H1 (cell line): ENCODE measurements around the gene DNAI2.

Experiments
- CTCF ChIP-seq, 3 experiments: IDR thresholded peaks; 1 replicate in 2 of 3; 2 replicates in 1 of 3; pipeline versions ENCODE4 v1.5.1 to v1.6.1; 2011; ENCODE audit warnings: low read length in 3 of 3, mild to moderate bottlenecking in 3 of 3, inconsistent platforms in 2 of 3, low read depth in 1 of 3, moderate library complexity in 1 of 3; ENCODE audit not compliant: insufficient read depth in 1 of 3; ENCODE audit errors: control extremely low read depth in 1 of 3
- EZH2 ChIP-seq: fragments of 200-600 bp; sonication (generic); IDR thresholded peaks from 2 replicates; pipeline ENCODE4 v1.7.1; 2012; ENCODE audit warnings: low read depth, mild to moderate bottlenecking, moderate library complexity, low read length, inconsistent platforms; ENCODE audit not compliant: severe bottlenecking
- POLR2AphosphoS5 ChIP-seq: IDR thresholded peaks from 2 replicates; pipeline ENCODE4 v1.6.1; 2011; ENCODE audit warnings: low read depth, low read length
- TAF1 ChIP-seq: IDR thresholded peaks from 2 replicates; pipeline ENCODE4 v1.6.1; 2011; ENCODE audit warnings: mild to moderate bottlenecking, low read depth, low read length

GRCh38 chr17:74297941-74298340 lies 23.9 kb downstream of the DNAI2 start:
- TF ChIP-seq TAF1: no peak
- TF ChIP-seq EZH2: no peak
- no peak for TF ChIP-seq CTCF (IDR thresholded peaks at IDR 0.05; ENCODE audit: control extremely low read depth in 1 of 3, insufficient read depth in 1 of 3, low read depth in 1 of 3, low read length in 3 of 3)
- TF ChIP-seq POLR2AphosphoS5: no peak
